Osteoblast (primary cell): ENCODE results near the gene CMSS1. TPM values are rescaled to one million over a fixed set of nuclear protein-coding genes. Genes with fewer than 3 reads are reported as not detected.

Experiments used
- DNase-seq: peaks from one replicate; pipeline ENCODE4 v3.0.0; 2011; ENCODE audit warnings: low spot score, mixed read lengths; ENCODE audit not compliant: insufficient read length; ENCODE audit errors: missing footprints
- H2AFZ ChIP-seq: 2 replicates; pipeline ENCODE4 v1.6.0; 2011; ENCODE audit warnings: mild to moderate bottlenecking, low read length
- H3K27ac ChIP-seq: 2 replicates; pipeline ENCODE4 v1.5.1; 2011; ENCODE audit warnings: mild to moderate bottlenecking, low read depth, low read length, moderate library complexity
- H3K27me3 ChIP-seq: 2 replicates; pipeline ENCODE4 v1.6.0; 2012; ENCODE audit warnings: mild to moderate bottlenecking, control low read depth, inconsistent platforms, low read length, moderate library complexity; ENCODE audit not compliant: insufficient read depth
- H3K36me3 ChIP-seq: 2 replicates; pipeline ENCODE4 v1.5.1; 2011; ENCODE audit warnings: mild to moderate bottlenecking, low read length, control low read depth, moderate library complexity; ENCODE audit not compliant: insufficient read depth
- H3K4me1 ChIP-seq: 2 replicates; pipeline ENCODE4 v1.5.1; 2011; ENCODE audit warnings: mild to moderate bottlenecking, low read length, control low read depth, moderate library complexity; ENCODE audit not compliant: insufficient read depth
- H3K4me2 ChIP-seq: 2 replicates; pipeline ENCODE4 v1.6.0; 2011; ENCODE audit warnings: mild to moderate bottlenecking, low read length; ENCODE audit not compliant: insufficient read depth
- H3K4me3 ChIP-seq: fragments of 200-600 bp; sonication (generic); 3 replicates; pipeline ENCODE4 v1.5.1; 2012; ENCODE audit warnings: mild to moderate bottlenecking, low read length, inconsistent platforms; ENCODE audit not compliant: insufficient read depth
- H3K79me2 ChIP-seq: 2 replicates; pipeline ENCODE4 v1.6.0; 2012; ENCODE audit warnings: mild to moderate bottlenecking, low read length, control low read depth, inconsistent platforms; ENCODE audit not compliant: insufficient read depth
- H3K9me3 ChIP-seq: 2 replicates; pipeline ENCODE4 v1.5.1; 2011; ENCODE audit warnings: low read depth, low read length, control low read depth
- H4K20me1 ChIP-seq: 2 replicates; pipeline ENCODE4 v1.6.0; 2012; ENCODE audit warnings: mild to moderate bottlenecking, low read length, control low read depth; ENCODE audit not compliant: insufficient read depth
- total RNA-seq: library from RNA; depleted of rRNA; stranded (reverse); fragments of >200 nt; gene quantifications from 2 replicates; pipeline ENCODE4 v1.2.3, GENCODE V29; 2012
- TF ChIP-seq, protein P1 (sequence below): IDR thresholded peaks from 2 replicates; pipeline ENCODE4 v1.5.1; 2011; ENCODE audit warnings: mild to moderate bottlenecking, low read depth, low read length, moderate library complexity; ENCODE audit errors: extremely low read depth

The CMSS1 gene
- total RNA-seq, 1 donor: 15.9 TPM

DNA sequence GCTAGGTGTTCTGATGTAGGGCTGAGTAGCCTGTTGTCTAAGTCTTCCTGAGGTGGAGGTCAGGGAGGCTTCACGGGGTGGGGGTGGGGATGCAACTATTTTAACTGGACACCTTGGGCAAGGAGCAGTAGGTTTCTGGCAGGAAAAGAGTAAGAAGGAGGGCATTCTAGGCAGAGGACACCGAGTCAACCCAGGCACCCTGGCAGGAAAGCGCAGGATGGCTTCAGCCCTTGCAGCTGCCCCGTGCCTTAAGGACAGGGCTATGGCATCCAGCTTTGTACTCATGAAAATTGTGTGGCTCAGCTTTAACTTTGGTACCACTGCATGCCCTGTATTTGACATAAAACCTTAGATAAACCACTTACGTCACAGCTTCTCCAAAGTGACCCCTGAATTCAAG, 303.0 kb downstream of the CMSS1 start:
- H4K20me1 ChIP-seq: no peaks in the 10 kb centered on the region
- no peaks in the 10 kb centered on the region for H3K36me3 ChIP-seq
- H3K9me3 ChIP-seq: no peaks in the 10 kb centered on the region
- TF ChIP-seq, protein P1, sequence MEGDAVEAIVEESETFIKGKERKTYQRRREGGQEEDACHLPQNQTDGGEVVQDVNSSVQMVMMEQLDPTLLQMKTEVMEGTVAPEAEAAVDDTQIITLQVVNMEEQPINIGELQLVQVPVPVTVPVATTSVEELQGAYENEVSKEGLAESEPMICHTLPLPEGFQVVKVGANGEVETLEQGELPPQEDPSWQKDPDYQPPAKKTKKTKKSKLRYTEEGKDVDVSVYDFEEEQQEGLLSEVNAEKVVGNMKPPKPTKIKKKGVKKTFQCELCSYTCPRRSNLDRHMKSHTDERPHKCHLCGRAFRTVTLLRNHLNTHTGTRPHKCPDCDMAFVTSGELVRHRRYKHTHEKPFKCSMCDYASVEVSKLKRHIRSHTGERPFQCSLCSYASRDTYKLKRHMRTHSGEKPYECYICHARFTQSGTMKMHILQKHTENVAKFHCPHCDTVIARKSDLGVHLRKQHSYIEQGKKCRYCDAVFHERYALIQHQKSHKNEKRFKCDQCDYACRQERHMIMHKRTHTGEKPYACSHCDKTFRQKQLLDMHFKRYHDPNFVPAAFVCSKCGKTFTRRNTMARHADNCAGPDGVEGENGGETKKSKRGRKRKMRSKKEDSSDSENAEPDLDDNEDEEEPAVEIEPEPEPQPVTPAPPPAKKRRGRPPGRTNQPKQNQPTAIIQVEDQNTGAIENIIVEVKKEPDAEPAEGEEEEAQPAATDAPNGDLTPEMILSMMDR: no peak
- no peak overlapping the region for H3K27ac ChIP-seq
- H3K4me3 ChIP-seq: no peak overlapping the region
- DNase-seq: peak; percentile 46
- no peaks in the 10 kb centered on the region for H3K4me1 ChIP-seq
- H2AFZ ChIP-seq: no peak overlapping the region
- H3K4me2 ChIP-seq: no peak overlapping the region
- H3K27me3 ChIP-seq: no peaks in the 10 kb centered on the region
- H3K79me2 ChIP-seq: no peaks in the 10 kb centered on the region

DNA sequence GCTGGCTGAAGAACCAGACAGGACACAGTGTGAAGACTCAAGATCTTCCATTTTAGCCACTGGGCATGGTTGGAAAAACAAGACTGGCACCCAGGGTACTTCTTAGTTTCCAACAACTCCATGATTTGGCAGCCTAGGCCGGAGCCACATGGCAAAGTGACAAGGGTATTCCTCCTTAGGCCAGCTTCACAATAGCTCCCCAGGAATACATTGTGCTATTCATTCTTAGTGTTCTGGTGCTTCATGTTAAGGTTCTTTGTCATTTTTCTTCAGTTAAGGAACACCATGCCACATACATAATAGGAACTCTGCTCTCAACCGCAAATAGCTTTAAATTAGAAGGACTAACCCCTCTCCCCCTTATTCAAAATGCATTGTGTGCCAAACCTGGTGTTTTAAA, 304.7 kb downstream of the CMSS1 start:
- Histone ChIP-seq H3K27ac (no peak overlapping the region), H3K4me2 (no peak overlapping the region), H3K79me2 (no peaks in the 10 kb centered on the region), H3K27me3 (no peaks in the 10 kb centered on the region), H3K9me3 (no peaks in the 10 kb centered on the region), H4K20me1 (no peaks in the 10 kb centered on the region), H3K4me1 (no peaks in the 10 kb centered on the region), H3K4me3 (no peak overlapping the region), H3K36me3 (no peaks in the 10 kb centered on the region), H2AFZ (no peak overlapping the region)
- TF ChIP-seq, protein P1: no peak
- no peak for DNase-seq

DNA sequence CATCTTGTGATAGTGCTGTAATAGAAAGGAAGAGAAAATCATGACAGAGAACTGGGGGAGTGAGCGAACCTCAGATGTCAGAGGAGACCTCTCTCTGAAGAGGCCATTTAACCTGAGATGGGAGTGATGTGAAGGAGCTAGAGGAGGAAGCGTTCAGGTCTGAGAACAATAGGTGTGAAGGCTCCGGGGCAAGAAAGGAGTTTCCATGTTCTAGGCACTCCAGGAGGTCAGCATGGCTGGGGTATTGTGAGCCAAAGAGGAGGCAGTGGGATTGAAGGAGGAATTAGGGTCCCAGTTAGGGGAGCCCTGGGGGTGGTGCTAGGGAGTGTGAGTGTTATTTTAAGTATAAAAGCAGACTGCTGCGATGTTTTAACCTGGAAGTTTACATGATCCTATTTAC, 305.4 kb downstream of the CMSS1 start:
- Histone ChIP-seq H3K36me3 (no peaks in the 10 kb centered on the region), H3K9me3 (no peaks in the 10 kb centered on the region), H3K4me2 (no peak overlapping the region), H2AFZ (no peak overlapping the region), H3K4me1 (no peaks in the 10 kb centered on the region), H3K79me2 (no peaks in the 10 kb centered on the region), H3K4me3 (no peak overlapping the region), H3K27me3 (no peaks in the 10 kb centered on the region), H3K27ac (no peak overlapping the region), H4K20me1 (no peaks in the 10 kb centered on the region)
- TF ChIP-seq, protein P1: no peak
- no peak for DNase-seq

DNA sequence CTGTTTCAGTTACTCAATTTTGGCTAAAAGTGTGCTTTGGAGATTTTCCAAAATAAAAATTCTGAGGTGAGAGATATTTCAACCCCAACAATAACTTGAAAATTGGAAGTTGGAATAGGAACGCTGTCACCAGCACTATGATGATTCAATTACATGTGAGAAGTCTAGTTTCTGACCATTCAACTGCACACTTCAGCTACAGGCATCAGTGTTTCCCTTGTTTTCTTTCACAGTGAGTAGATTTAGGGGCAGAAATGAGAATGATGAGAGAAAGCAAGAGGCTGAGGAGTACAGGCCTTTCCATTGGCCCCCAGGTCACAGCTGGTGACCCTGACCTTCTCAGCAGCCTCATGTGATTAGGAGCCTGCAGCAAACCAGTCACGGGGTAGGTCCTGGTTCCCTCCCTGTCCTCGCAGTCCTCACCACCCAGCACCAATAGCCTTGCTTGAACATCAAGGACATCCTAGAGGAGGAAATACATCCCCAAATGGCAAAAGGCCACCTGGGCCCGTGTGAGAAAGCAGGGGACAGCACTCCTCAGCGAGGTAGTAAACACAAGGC, 306.6 kb downstream of the CMSS1 start:
- H3K27ac ChIP-seq: no peak overlapping the region
- TF ChIP-seq, protein P1: no peak

More for the DNA sequence above, 306.6 kb downstream of the CMSS1 start:
- H3K4me3 ChIP-seq: no peak overlapping the region
- H3K9me3 ChIP-seq: no peaks in the 10 kb centered on the region
- no peaks in the 10 kb centered on the region for H3K27me3 ChIP-seq
- H3K36me3 ChIP-seq: no peaks in the 10 kb centered on the region
- H3K4me1 ChIP-seq: no peaks in the 10 kb centered on the region
- no peak overlapping the region for H3K4me2 ChIP-seq
- DNase-seq: no peak
- no peak overlapping the region for H2AFZ ChIP-seq
- no peaks in the 10 kb centered on the region for H4K20me1 ChIP-seq
- no peaks in the 10 kb centered on the region for H3K79me2 ChIP-seq
